SK-N-SH (cell line): ENCODE results near the gene LAPTM5.

ENCODE experiments used
- ELF1 ChIP-seq: IDR thresholded peaks from 2 replicates; pipeline ENCODE4 v1.4.0; 2012
- EP300 ChIP-seq, 2 experiments: IDR thresholded peaks; 2 replicates each; pipeline versions ENCODE4 v1.4.0 to v1.6.1; 2012; ENCODE audit warnings: borderline replicate concordance in 1 of 2, low read depth in 1 of 2, low read length in 1 of 2
- POLR2AphosphoS5 ChIP-seq: IDR thresholded peaks from 2 replicates; pipeline ENCODE4 v1.6.1; 2012; ENCODE audit warnings: low read depth, low read length
- TAF1 ChIP-seq: IDR thresholded peaks from 2 replicates; pipeline ENCODE4 v1.6.1; 2012; ENCODE audit warnings: low read depth, mild to moderate bottlenecking, low read length, moderate library complexity, borderline replicate concordance
- YY1 ChIP-seq: IDR thresholded peaks from 2 replicates; pipeline ENCODE4 v1.4.0; 2012; ENCODE audit warnings: low read depth, mild to moderate bottlenecking
- TF ChIP-seq, protein P1 (sequence below): fragments of 200-600 bp; sonication (generic); IDR thresholded peaks from 2 replicates; pipeline ENCODE4 v1.6.1; 2017; ENCODE audit warnings: antibody characterized with exemption, mild to moderate bottlenecking, moderate library complexity
- TF ChIP-seq, protein P2 (sequence below): IDR thresholded peaks from 2 replicates; pipeline ENCODE4 v1.6.1; 2012; ENCODE audit warnings: mild to moderate bottlenecking, low read depth, low read length, moderate library complexity
- TF ChIP-seq, protein P3 (sequence below): IDR thresholded peaks from 2 replicates; pipeline ENCODE4; 2012
- TF ChIP-seq, protein P4 (sequence below): IDR thresholded peaks from 2 replicates; pipeline ENCODE4 v1.4.0; 2012; ENCODE audit warnings: low read depth

GRCh38 chr1:30712583-30712982, 45.0 kb downstream of the LAPTM5 start:
- TF ChIP-seq EP300 (IDR thresholded peaks at IDR 0.05; ENCODE audit: borderline replicate concordance in 1 of 2, low read depth in 1 of 2, low read length in 1 of 2) (no peak), TAF1 (no peak), YY1 (no peak), POLR2AphosphoS5 (no peak), ELF1 (no peak)
- TF ChIP-seq, protein P1, sequence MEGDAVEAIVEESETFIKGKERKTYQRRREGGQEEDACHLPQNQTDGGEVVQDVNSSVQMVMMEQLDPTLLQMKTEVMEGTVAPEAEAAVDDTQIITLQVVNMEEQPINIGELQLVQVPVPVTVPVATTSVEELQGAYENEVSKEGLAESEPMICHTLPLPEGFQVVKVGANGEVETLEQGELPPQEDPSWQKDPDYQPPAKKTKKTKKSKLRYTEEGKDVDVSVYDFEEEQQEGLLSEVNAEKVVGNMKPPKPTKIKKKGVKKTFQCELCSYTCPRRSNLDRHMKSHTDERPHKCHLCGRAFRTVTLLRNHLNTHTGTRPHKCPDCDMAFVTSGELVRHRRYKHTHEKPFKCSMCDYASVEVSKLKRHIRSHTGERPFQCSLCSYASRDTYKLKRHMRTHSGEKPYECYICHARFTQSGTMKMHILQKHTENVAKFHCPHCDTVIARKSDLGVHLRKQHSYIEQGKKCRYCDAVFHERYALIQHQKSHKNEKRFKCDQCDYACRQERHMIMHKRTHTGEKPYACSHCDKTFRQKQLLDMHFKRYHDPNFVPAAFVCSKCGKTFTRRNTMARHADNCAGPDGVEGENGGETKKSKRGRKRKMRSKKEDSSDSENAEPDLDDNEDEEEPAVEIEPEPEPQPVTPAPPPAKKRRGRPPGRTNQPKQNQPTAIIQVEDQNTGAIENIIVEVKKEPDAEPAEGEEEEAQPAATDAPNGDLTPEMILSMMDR: no peak
- TF ChIP-seq, protein P2, sequence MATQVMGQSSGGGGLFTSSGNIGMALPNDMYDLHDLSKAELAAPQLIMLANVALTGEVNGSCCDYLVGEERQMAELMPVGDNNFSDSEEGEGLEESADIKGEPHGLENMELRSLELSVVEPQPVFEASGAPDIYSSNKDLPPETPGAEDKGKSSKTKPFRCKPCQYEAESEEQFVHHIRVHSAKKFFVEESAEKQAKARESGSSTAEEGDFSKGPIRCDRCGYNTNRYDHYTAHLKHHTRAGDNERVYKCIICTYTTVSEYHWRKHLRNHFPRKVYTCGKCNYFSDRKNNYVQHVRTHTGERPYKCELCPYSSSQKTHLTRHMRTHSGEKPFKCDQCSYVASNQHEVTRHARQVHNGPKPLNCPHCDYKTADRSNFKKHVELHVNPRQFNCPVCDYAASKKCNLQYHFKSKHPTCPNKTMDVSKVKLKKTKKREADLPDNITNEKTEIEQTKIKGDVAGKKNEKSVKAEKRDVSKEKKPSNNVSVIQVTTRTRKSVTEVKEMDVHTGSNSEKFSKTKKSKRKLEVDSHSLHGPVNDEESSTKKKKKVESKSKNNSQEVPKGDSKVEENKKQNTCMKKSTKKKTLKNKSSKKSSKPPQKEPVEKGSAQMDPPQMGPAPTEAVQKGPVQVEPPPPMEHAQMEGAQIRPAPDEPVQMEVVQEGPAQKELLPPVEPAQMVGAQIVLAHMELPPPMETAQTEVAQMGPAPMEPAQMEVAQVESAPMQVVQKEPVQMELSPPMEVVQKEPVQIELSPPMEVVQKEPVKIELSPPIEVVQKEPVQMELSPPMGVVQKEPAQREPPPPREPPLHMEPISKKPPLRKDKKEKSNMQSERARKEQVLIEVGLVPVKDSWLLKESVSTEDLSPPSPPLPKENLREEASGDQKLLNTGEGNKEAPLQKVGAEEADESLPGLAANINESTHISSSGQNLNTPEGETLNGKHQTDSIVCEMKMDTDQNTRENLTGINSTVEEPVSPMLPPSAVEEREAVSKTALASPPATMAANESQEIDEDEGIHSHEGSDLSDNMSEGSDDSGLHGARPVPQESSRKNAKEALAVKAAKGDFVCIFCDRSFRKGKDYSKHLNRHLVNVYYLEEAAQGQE: no peak
- TF ChIP-seq, protein P3, sequence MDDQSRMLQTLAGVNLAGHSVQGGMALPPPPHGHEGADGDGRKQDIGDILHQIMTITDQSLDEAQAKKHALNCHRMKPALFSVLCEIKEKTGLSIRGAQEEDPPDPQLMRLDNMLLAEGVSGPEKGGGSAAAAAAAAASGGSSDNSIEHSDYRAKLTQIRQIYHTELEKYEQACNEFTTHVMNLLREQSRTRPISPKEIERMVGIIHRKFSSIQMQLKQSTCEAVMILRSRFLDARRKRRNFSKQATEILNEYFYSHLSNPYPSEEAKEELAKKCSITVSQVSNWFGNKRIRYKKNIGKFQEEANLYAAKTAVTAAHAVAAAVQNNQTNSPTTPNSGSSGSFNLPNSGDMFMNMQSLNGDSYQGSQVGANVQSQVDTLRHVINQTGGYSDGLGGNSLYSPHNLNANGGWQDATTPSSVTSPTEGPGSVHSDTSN: no peak
- TF ChIP-seq, protein P4, sequence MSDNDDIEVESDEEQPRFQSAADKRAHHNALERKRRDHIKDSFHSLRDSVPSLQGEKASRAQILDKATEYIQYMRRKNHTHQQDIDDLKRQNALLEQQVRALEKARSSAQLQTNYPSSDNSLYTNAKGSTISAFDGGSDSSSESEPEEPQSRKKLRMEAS: no peak
